Progenitor cell of endocrine pancreas (in vitro differentiated cells): ENCODE measurements around the gene ODAD2. TPM values are rescaled to one million over a fixed set of nuclear protein-coding genes. Genes with fewer than 3 reads are reported as not detected.

Source experiments
- DNase-seq: peaks from one replicate; pipeline ENCODE4 v3.0.0; 2021; ENCODE audit warnings: low spot score; ENCODE audit not compliant: unreplicated experiment
- H3K27ac Mint-ChIP-seq: 2 replicates; pipeline ENCODE4 v1.8.0; 2021; ENCODE audit warnings: mild to moderate bottlenecking, moderate library complexity, mixed read lengths
- H3K27me3 Mint-ChIP-seq: 2 replicates; pipeline ENCODE4 v1.8.0; 2021; ENCODE audit warnings: mixed read lengths
- H3K36me3 Mint-ChIP-seq: 2 replicates; pipeline ENCODE4 v1.8.0; 2022; ENCODE audit warnings: mixed read lengths; ENCODE audit not compliant: insufficient read depth
- H3K4me1 Mint-ChIP-seq: 2 replicates; pipeline ENCODE4 v1.8.0; 2021; ENCODE audit warnings: low read depth, mixed read lengths
- H3K4me3 Mint-ChIP-seq: 2 replicates; pipeline ENCODE4 v1.8.0; 2021; ENCODE audit warnings: low read depth, mild to moderate bottlenecking, moderate library complexity, mixed read lengths
- H3K9me3 Mint-ChIP-seq: 2 replicates; pipeline ENCODE4 v1.8.0; 2021; ENCODE audit warnings: low read depth, mixed read lengths
- total RNA-seq: library from RNA; stranded (reverse); gene quantifications from 2 replicates; pipeline ENCODE4 v1.2.1, GENCODE V29; 2021
- TF ChIP-seq, protein P1 (sequence below): fragments of 200-600 bp; sonication (generic); IDR thresholded peaks from one replicate; pipeline ENCODE4 v1.5.0; 2021; ENCODE audit warnings: antibody characterized with exemption, mild to moderate bottlenecking; ENCODE audit not compliant: unreplicated experiment

ODAD2 gene
- total RNA-seq, 1 donor from 2014 or later, result 0.67 TPM

DNA sequence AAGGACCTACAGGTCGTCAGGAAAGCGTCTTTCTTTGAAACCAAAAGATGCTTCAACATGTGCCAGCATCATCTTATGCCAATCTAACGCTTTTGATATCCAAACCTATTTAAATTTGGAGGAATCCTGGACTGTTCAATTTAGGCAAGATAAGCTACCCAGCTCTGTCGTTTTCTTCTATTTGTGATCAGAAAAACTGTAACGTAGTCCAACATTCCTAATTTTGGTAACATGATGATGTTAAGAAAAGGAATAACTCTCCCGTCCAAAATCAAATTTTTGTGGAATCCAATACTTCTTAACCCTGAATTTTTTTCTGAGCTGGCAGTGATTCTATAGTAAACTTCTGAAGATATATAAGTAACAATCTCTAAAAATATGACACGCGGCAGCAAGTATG lies 160.0 kb downstream of the ODAD2 start:
- no peaks in the 10 kb centered on the region for H3K4me1 Mint-ChIP-seq
- H3K9me3 Mint-ChIP-seq, result no peaks in the 10 kb centered on the region
- no peaks in the 10 kb centered on the region for H3K36me3 Mint-ChIP-seq
- no peak overlapping the region for H3K4me3 Mint-ChIP-seq
- no peak for DNase-seq
- TF ChIP-seq, protein P1, sequence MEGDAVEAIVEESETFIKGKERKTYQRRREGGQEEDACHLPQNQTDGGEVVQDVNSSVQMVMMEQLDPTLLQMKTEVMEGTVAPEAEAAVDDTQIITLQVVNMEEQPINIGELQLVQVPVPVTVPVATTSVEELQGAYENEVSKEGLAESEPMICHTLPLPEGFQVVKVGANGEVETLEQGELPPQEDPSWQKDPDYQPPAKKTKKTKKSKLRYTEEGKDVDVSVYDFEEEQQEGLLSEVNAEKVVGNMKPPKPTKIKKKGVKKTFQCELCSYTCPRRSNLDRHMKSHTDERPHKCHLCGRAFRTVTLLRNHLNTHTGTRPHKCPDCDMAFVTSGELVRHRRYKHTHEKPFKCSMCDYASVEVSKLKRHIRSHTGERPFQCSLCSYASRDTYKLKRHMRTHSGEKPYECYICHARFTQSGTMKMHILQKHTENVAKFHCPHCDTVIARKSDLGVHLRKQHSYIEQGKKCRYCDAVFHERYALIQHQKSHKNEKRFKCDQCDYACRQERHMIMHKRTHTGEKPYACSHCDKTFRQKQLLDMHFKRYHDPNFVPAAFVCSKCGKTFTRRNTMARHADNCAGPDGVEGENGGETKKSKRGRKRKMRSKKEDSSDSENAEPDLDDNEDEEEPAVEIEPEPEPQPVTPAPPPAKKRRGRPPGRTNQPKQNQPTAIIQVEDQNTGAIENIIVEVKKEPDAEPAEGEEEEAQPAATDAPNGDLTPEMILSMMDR, result no peak
- H3K27me3 Mint-ChIP-seq, result no peaks in the 10 kb centered on the region
- no peak overlapping the region for H3K27ac Mint-ChIP-seq

- Mint-ChIP-seq H3K9me3 (no peaks in the 10 kb centered on the region), H3K4me3 (no peak overlapping the region), H3K27me3 (no peaks in the 10 kb centered on the region), H3K4me1 (no peaks in the 10 kb centered on the region), H3K27ac (no peak overlapping the region), H3K36me3 (no peaks in the 10 kb centered on the region)
- TF ChIP-seq, protein P1, result no peak
- DNase-seq, result no peak
Measured at GRCh38 chr10:27838361-27838760, 160.5 kb downstream of the ODAD2 start.

DNA sequence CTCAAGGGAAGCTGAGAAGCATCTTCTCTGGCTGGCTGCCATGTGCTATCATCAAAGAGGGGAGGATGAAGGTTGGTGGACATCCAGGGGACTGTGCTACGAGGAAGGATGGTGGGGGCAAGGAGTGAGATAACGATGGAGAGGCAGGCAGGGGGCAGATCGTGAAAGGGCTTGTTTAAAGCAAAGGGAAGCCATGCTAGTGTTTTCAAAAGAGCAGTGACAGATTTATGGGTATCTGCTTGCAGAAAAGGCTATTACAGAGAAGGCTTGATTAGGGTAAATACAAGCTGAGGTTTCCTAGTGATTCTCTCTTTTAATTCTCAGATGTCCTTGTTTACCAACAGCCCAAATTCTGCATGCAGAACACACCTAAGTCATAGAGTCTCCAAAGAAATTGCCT lies 164.4 kb downstream of the ODAD2 start:
- DNase-seq, result no peak
- H3K4me1 Mint-ChIP-seq, result no peaks in the 10 kb centered on the region
- TF ChIP-seq, protein P1, result no peak
- no peak overlapping the region for H3K27ac Mint-ChIP-seq
- no peak overlapping the region for H3K4me3 Mint-ChIP-seq
- H3K27me3 Mint-ChIP-seq, result no peaks in the 10 kb centered on the region
- H3K9me3 Mint-ChIP-seq, result no peaks in the 10 kb centered on the region
- H3K36me3 Mint-ChIP-seq, result no peaks in the 10 kb centered on the region

DNA sequence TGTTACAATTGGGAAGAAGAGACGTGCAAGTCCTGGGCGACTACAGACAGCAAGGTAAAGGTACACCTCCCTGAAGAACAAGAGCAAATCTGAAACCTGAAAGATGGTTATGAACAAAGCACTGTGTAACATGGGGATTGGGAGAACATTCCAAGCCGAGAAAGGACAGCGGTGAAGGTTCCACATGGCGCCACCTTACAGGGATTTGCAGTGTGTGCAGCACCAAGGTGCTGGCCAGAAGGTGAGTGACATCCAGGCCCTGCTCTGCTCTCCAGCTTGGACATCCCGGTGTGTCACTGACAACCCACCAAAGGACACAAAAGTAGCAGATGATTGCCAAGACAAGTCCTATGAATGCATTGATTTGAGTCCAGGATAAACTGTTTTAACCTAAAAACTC lies 165.1 kb downstream of the ODAD2 start:
- Mint-ChIP-seq H3K36me3 (no peaks in the 10 kb centered on the region), H3K27ac (no peak overlapping the region), H3K9me3 (no peaks in the 10 kb centered on the region), H3K4me1 (no peaks in the 10 kb centered on the region), H3K27me3 (no peaks in the 10 kb centered on the region), H3K4me3 (no peak overlapping the region)
- TF ChIP-seq, protein P1, result no peak
- DNase-seq, result no peak

- H3K4me3 Mint-ChIP-seq, result no peak overlapping the region
- H3K36me3 Mint-ChIP-seq, result no peaks in the 10 kb centered on the region
- H3K27ac Mint-ChIP-seq, result no peak overlapping the region
- no peaks in the 10 kb centered on the region for H3K4me1 Mint-ChIP-seq
- TF ChIP-seq, protein P1, result no peak
- no peaks in the 10 kb centered on the region for H3K27me3 Mint-ChIP-seq
- DNase-seq, result no peak
- H3K9me3 Mint-ChIP-seq, result no peaks in the 10 kb centered on the region
Measured at GRCh38 chr10:27832826-27833225, 166.1 kb downstream of the ODAD2 start.
